Subcutaneous abdominal adipose tissue (tissue), 5 donors: Measurements from ENCODE around the gene SCARB1.
A peak's percentile ranks its signal among the peaks of the same experiment; 100 is the strongest.

Experiments
- H3K27ac ChIP-seq: one replicate; pipeline ENCODE4 v1.7.0; 2013; ENCODE audit warnings: low read depth, mild to moderate bottlenecking, inconsistent platforms, low read length, moderate library complexity
- H3K27me3 ChIP-seq, 5 donors: one replicate each; pipeline ENCODE4 v1.7.0; 2013; ENCODE audit warnings: low read length in 5 of 5, inconsistent platforms in 1 of 5; ENCODE audit not compliant: control insufficient read depth in 5 of 5, insufficient read depth in 4 of 5
- H3K36me3 ChIP-seq, 5 donors: one replicate each; pipeline ENCODE4 v1.7.0; 2013; ENCODE audit warnings: low read length in 5 of 5; ENCODE audit not compliant: control insufficient read depth in 5 of 5, insufficient read depth in 5 of 5
- H3K4me1 ChIP-seq, 5 donors: one replicate each; pipeline ENCODE4 v1.7.0; 2013; ENCODE audit warnings: low read length in 5 of 5, mild to moderate bottlenecking in 3 of 5, moderate library complexity in 1 of 5; ENCODE audit not compliant: control insufficient read depth in 5 of 5, insufficient read depth in 5 of 5
- H3K4me3 ChIP-seq, 5 donors: one replicate each; pipeline ENCODE4 v1.7.0; 2013; ENCODE audit warnings: low read length in 5 of 5, low read depth in 1 of 5
- H3K9ac ChIP-seq, 5 donors: one replicate each; pipeline ENCODE4 v1.7.0; 2013; ENCODE audit warnings: low read length in 5 of 5, mild to moderate bottlenecking in 4 of 5, moderate library complexity in 3 of 5
- H3K9me3 ChIP-seq, 5 donors: one replicate each; pipeline ENCODE4 v1.7.0; 2013; ENCODE audit warnings: low read length in 5 of 5; ENCODE audit not compliant: control insufficient read depth in 5 of 5
- donor health status: healthy.
- donor health status: healthy.
- donor health status: healthy.
- donor health status: healthy.
- donor health status: healthy.

Gene SCARB1

DNA sequence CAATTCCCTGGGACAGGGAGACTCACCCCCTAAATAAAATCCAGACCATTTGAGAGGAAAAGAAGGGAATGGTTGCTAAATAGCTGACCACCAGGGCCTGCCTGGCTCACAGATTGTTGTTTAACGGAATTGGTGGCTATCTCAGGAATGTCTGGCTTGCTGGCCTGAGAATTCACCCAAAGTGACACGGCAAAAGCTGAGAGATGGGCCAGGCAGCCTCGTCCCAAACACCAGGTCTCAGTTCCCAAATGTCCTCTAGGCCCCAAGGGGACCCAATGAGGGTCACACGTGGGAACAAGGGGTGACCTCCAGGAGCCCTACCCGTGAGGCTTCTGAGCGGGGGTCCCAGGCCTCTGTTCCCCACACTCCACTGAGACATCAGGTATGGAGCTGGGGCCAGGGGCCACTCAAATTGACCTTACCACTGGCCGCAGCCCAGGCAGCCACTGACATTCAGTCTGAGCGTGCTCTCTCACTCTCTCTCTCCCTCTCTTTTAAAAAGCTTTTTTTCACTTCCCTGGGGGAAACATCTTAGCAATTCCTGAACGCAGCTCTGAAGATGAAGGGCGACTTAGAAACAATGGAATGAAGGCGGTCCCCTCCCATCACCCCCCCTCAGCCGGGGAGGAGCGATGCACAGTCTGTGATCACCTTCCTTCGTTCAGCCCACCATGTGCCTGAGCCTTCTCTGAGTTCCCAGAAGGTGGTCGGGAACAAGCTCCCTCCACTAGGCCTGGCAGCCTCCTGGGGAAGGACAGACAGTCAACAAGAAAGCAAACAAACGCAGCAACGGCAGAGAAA, 131.2 kb downstream of the SCARB1 start:
- Histone ChIP-seq H3K9ac (no peak overlapping the region), H3K36me3 (no peaks in the 10 kb centered on the region), H3K27ac (no peak overlapping the region), H3K9me3 (peaks cover 0 to 8% (median 0%) of the 10 kb centered on the region in 5 donors), H3K27me3 (peaks cover 0 to under 1% (median 0%) of the 10 kb centered on the region in 5 donors), H3K4me3 (no peak overlapping the region), H3K4me1 (peaks cover 0 to 36% (median 6%) of the 10 kb centered on the region in 5 donors)

DNA sequence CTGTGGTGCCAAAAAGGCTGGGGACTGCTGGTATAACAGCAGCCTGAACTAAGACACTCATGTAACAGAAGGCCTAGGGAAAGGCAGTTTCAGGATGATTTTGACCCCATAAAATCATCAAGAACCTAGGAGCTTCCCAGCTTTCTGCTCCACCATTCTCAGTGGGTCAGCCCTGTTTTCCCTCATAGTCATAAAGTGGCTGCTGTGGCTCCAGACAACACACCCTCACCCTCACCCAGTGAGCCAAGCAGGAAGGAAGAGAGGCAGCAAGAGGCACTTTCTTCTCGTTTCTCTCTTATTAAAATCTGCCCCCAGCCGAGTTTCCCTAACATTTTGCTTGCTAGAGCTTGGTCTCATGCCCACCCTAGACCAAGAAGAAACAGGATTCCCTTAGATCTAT, 131.8 kb downstream of the SCARB1 start:
- H3K27ac ChIP-seq: no peak overlapping the region
- no peak overlapping the region for H3K9ac ChIP-seq
- H3K4me3 ChIP-seq: no peak overlapping the region
- H3K9me3 ChIP-seq: peaks cover 0 to 8% (median 0%) of the 10 kb centered on the region in 5 donors
- no peaks in the 10 kb centered on the region for H3K36me3 ChIP-seq
- peaks cover 3 to 40% (median 10%) of the 10 kb centered on the region in 5 donors for H3K4me1 ChIP-seq
- peaks cover 0 to 2% (median 0%) of the 10 kb centered on the region in 5 donors for H3K27me3 ChIP-seq

DNA sequence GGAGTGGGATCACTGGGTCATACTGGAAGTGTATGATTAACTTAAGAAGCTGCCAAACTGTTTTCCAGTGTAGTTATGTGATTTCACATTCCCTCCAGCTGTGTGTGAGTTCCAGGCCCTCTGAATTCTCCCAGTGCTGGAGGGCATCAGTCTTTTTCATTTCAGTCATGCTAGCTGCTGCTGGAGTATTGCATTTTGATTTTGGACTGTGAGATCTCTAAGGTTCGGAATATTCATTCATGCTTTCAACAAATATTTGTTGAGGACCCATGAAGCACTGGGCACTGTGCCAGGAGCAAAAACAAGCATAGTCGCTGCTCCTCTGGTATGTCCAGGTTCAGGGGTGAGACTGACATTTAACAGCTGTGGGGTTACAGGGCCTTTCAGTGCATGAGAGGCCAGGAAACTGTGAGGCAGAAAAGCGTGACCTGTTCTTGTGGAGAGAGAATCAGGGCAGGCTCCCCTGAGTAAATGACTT, 133.2 kb downstream of the SCARB1 start:
- no peak overlapping the region for H3K4me3 ChIP-seq
- H3K27ac ChIP-seq: no peak overlapping the region
- H3K36me3 ChIP-seq: no peaks in the 10 kb centered on the region
- peaks cover 9 to 49% (median 19%) of the 10 kb centered on the region in 5 donors for H3K4me1 ChIP-seq
- peaks cover 0 to 8% (median 0%) of the 10 kb centered on the region in 5 donors for H3K9me3 ChIP-seq
- no peak overlapping the region for H3K9ac ChIP-seq
- peaks cover 0 to 2% (median 0%) of the 10 kb centered on the region in 5 donors for H3K27me3 ChIP-seq

DNA sequence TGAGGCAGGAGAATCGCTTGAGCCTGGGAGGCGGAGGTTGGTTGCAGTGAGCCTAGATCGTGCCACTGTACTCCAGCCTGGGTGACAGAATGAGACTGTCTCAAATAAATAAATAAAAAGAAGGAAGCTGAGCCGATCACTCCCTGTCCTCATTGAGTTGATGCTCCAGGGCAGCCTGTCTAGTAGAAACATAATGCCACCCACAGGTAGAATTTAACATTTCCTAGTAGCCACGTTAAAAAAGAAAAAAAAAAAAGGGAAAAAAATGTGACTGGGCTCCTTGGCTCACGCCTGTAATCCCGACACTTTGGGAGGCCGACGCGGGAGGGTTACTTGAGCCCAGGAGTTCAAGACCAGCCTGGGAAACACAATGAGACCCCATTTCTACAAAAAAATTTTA, 135.7 kb downstream of the SCARB1 start:
- Histone ChIP-seq H3K4me1 (peaks cover 6 to 32% (median 19%) of the 10 kb centered on the region in 5 donors), H3K27ac (peak overlapping the region; percentile 57), H3K9me3 (peaks cover 0 to 8% (median 2%) of the 10 kb centered on the region in 5 donors), H3K9ac (no peak overlapping the region), H3K4me3 (no peak overlapping the region), H3K36me3 (no peaks in the 10 kb centered on the region), H3K27me3 (peaks cover 0 to 2% (median 0%) of the 10 kb centered on the region in 5 donors)

DNA sequence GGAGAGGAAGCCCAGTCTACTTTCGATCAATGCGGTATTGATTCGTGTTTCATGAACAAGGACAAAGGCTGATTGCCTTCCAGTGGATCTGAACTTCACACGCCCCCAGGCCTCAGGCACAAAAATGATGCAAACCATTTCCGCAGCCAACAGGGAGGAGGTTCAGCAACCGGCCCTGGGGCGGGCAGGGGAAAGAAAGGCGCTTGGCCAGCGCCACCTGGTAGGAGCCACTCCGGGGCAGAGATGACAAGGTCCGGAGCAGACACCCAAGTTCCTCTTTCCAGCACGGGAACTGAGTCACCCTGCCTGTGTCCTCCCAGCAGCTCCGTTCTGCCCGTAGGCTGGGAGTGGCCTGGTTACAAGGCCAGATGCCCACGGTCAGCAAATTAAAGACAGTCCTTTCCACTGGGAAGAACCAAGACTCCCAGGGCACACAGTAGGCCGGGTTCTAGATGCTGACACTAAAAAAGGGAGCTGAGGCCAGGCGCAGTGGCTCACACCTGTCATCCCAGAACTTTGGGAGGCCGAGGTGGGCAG, 136.3 kb downstream of the SCARB1 start:
- Histone ChIP-seq H3K9me3 (peaks cover 0 to 8% (median 3%) of the 10 kb centered on the region in 5 donors), H3K4me3 (peak overlapping the region in 1 of 5 donors; percentile 2), H3K36me3 (no peaks in the 10 kb centered on the region), H3K27ac (peak overlapping the region; percentile 57), H3K4me1 (peaks cover 6 to 28% (median 19%) of the 10 kb centered on the region in 5 donors), H3K27me3 (peaks cover 0 to 2% (median 0%) of the 10 kb centered on the region in 5 donors), H3K9ac (no peak overlapping the region)
